SK-N-SH (cell line): ENCODE measurements around the gene TNFRSF1B. TPM values are rescaled to one million over a fixed set of nuclear protein-coding genes. Genes with fewer than 3 reads are reported as not detected.

ENCODE experiments used
- CTCF ChIA-PET: fragments of 300-600, 350-600 bp; formaldehyde crosslinking; extraction: SDS; loops from one replicate; lab custom pipeline; 2021; lab: Yijun Ruan, JAX
- POLR2A ChIA-PET: fragments of 350-600 bp; sonication (Branson Sonifier 250); formaldehyde crosslinking; extraction: SDS; loops from one replicate; lab custom pipeline; 2020; ENCODE audit warnings: antibody characterized with exemption, inconsistent platforms; lab: Yijun Ruan, JAX
- DNase-seq: peaks from one replicate; pipeline ENCODE4 v3.0.0; 2012
- H2AFZ ChIP-seq: fragments of 200-600 bp; sonication (generic); 2 replicates; pipeline ENCODE4 v1.8.1; 2016; ENCODE audit warnings: antibody characterized with exemption, mild to moderate bottlenecking, low read depth
- H3F3A ChIP-seq: fragments of 200-600 bp; sonication (generic); replicated peaks from 2 replicates; pipeline ENCODE3; 2016; ENCODE audit warnings: antibody characterized with exemption, mild to moderate bottlenecking; ENCODE audit not compliant: insufficient read depth
- H3K27ac ChIP-seq, 2 experiments: fragments of 200-500 bp in 1 of 2; fragments of 200-600 bp in 1 of 2; sonication (Bioruptor generic) in 1 of 2; sonication (generic), shearing (Covaris generic) in 1 of 2; 2 replicates each; pipeline versions ENCODE4 v1.5.1 to v1.6.1; 2014 to 2016; ENCODE audit warnings: low read depth in 2 of 2, inconsistent platforms in 1 of 2, low read length in 1 of 2, mild to moderate bottlenecking in 1 of 2, mixed read lengths in 1 of 2
- H3K27me3 ChIP-seq: fragments of 200-600 bp; sonication (generic), shearing (Covaris generic); 2 replicates; pipeline ENCODE4 v1.6.1; 2016; ENCODE audit warnings: mixed run types; ENCODE audit not compliant: insufficient read depth
- H3K36me3 ChIP-seq, 2 experiments: fragments of 200-500 bp in 1 of 2; fragments of 200-600 bp in 1 of 2; sonication (Bioruptor generic) in 1 of 2; sonication (generic) in 1 of 2; replicated peaks in 1 of 2; 2 replicates each; pipeline versions ENCODE3 to v1.5.1; 2014 to 2016; ENCODE audit warnings: low read length in 1 of 2, mild to moderate bottlenecking in 1 of 2; ENCODE audit not compliant: insufficient read depth in 2 of 2, control insufficient read depth in 1 of 2
- H3K4me1 ChIP-seq, 2 experiments: fragments of 200-500 bp in 1 of 2; fragments of 200-600 bp in 1 of 2; sonication (Bioruptor generic) in 1 of 2; sonication (generic), shearing (Covaris generic) in 1 of 2; 2 replicates each; pipeline versions ENCODE4 v1.5.1 to v1.6.1; 2014 to 2016; ENCODE audit warnings: low read depth in 1 of 2, low read length in 1 of 2, mixed run types in 1 of 2; ENCODE audit not compliant: insufficient read depth in 2 of 2, control insufficient read depth in 1 of 2
- H3K4me2 ChIP-seq: fragments of 200-600 bp; sonication (generic), shearing (Covaris generic); 2 replicates; pipeline ENCODE4 v1.6.1; 2017; ENCODE audit warnings: mixed run types
- H3K4me3 ChIP-seq, 2 experiments: fragments of 200-500 bp in 1 of 2; fragments of 200-600 bp in 1 of 2; sonication (Bioruptor generic) in 1 of 2; sonication (generic), shearing (Covaris generic) in 1 of 2; 2 replicates each; pipeline versions ENCODE4 v1.5.1 to v1.8.1; 2014 to 2016; ENCODE audit warnings: low read depth in 2 of 2, inconsistent platforms in 1 of 2, low read length in 1 of 2, mild to moderate bottlenecking in 1 of 2, mixed read lengths in 1 of 2, moderate library complexity in 1 of 2
- H3K79me2 ChIP-seq: fragments of 200-600 bp; sonication (generic); 2 replicates; pipeline ENCODE4 v1.8.1; 2017; ENCODE audit warnings: mild to moderate bottlenecking; ENCODE audit not compliant: insufficient read depth
- H3K9ac ChIP-seq: fragments of 200-600 bp; sonication (generic); 2 replicates; pipeline ENCODE4 v1.6.1; 2017; ENCODE audit warnings: mixed run types
- H3K9me2 ChIP-seq: fragments of 200-600 bp; sonication (generic); 2 replicates; pipeline ENCODE4 v1.6.1; 2017; ENCODE audit warnings: mixed run types
- H3K9me3 ChIP-seq: fragments of 200-600 bp; sonication (generic); 2 replicates; pipeline ENCODE4 v1.6.1; 2017; ENCODE audit warnings: mixed run types, mild to moderate bottlenecking, moderate library complexity
- H4K20me1 ChIP-seq: fragments of 200-600 bp; sonication (generic); 2 replicates; pipeline ENCODE4 v1.6.1; 2017; ENCODE audit warnings: mild to moderate bottlenecking, mixed run types; ENCODE audit not compliant: insufficient read depth
- CHD2 ChIP-seq: fragments of 150-350 bp; IDR thresholded peaks from 2 replicates; pipeline ENCODE4 v1.6.1; 2018; ENCODE audit warnings: low read length; ENCODE audit not compliant: partially characterized antibody
- ELF1 ChIP-seq: IDR thresholded peaks from 2 replicates; pipeline ENCODE4 v1.4.0; 2012
- EP300 ChIP-seq, 2 experiments: IDR thresholded peaks; 2 replicates each; pipeline versions ENCODE4 v1.4.0 to v1.6.1; 2012; ENCODE audit warnings: borderline replicate concordance in 1 of 2, low read depth in 1 of 2, low read length in 1 of 2
- JUND ChIP-seq: IDR thresholded peaks from 2 replicates; pipeline ENCODE4 v1.4.0; 2012
- MEF2A ChIP-seq: IDR thresholded peaks from 2 replicates; pipeline ENCODE4 v1.4.0; 2012; ENCODE audit warnings: low read depth, borderline replicate concordance
- POLR2AphosphoS5 ChIP-seq: IDR thresholded peaks from 2 replicates; pipeline ENCODE4 v1.6.1; 2012; ENCODE audit warnings: low read depth, low read length
- RAD21 ChIP-seq: IDR thresholded peaks from 2 replicates; pipeline ENCODE4 v1.6.1; 2012; ENCODE audit warnings: mild to moderate bottlenecking, low read length
- RFX5 ChIP-seq: IDR thresholded peaks from 2 replicates; pipeline ENCODE4 v1.6.1; 2012; ENCODE audit warnings: mild to moderate bottlenecking, improper control_type of control experiment, low read length
- SMC3 ChIP-seq: IDR thresholded peaks from 2 replicates; pipeline ENCODE4 v1.6.1; 2012; ENCODE audit warnings: low read depth, low read length, improper control_type of control experiment
- TAF1 ChIP-seq: IDR thresholded peaks from 2 replicates; pipeline ENCODE4 v1.6.1; 2012; ENCODE audit warnings: low read depth, mild to moderate bottlenecking, low read length, moderate library complexity, borderline replicate concordance
- TCF12 ChIP-seq: IDR thresholded peaks from 2 replicates; pipeline ENCODE4 v1.4.0; 2012
- TEAD4 ChIP-seq: IDR thresholded peaks from 2 replicates; pipeline ENCODE4 v1.4.0; 2012; ENCODE audit warnings: mild to moderate bottlenecking, borderline replicate concordance; ENCODE audit not compliant: insufficient read depth
- YY1 ChIP-seq: IDR thresholded peaks from 2 replicates; pipeline ENCODE4 v1.4.0; 2012; ENCODE audit warnings: low read depth, mild to moderate bottlenecking
- WGBS: methylation state at CpG from one replicate; pipeline ENCODE4 v1.1.6; 2017; ENCODE audit warnings: low lambda C conversion rate; 5-methylcytosine and 5-hydroxymethylcytosine counted together
- polyA plus RNA-seq, 3 experiments: library from polyadenylated mRNA; depleted of rRNA; stranded (reverse); fragments of >200 nt; gene quantifications; 2 replicates each; pipeline ENCODE4 v1.2.3, GENCODE V29; 2012
- TF ChIP-seq, protein P1 (sequence below): IDR thresholded peaks from 2 replicates; pipeline ENCODE4 v1.6.1; 2012; ENCODE audit warnings: mild to moderate bottlenecking, low read depth, low read length, moderate library complexity
- TF ChIP-seq, protein P2 (sequence below): IDR thresholded peaks from 2 replicates; pipeline ENCODE4 v1.4.0; 2012; ENCODE audit warnings: low read depth
- TF ChIP-seq, protein P3 (sequence below): fragments of 150-350 bp; IDR thresholded peaks from 2 replicates; pipeline ENCODE4 v1.6.1; 2017; ENCODE audit warnings: antibody characterized with exemption, low read length, low read depth, borderline replicate concordance
- TF ChIP-seq, protein P4 (sequence below): fragments of 150-350 bp; IDR thresholded peaks from 2 replicates; pipeline ENCODE4 v1.6.1; 2016; ENCODE audit warnings: mild to moderate bottlenecking, low read depth, low read length

The TNFRSF1B gene
- polyA plus RNA-seq, 1 of the 3 experiments (the other 2 are of a cell fraction) = 0.36 TPM

DNA sequence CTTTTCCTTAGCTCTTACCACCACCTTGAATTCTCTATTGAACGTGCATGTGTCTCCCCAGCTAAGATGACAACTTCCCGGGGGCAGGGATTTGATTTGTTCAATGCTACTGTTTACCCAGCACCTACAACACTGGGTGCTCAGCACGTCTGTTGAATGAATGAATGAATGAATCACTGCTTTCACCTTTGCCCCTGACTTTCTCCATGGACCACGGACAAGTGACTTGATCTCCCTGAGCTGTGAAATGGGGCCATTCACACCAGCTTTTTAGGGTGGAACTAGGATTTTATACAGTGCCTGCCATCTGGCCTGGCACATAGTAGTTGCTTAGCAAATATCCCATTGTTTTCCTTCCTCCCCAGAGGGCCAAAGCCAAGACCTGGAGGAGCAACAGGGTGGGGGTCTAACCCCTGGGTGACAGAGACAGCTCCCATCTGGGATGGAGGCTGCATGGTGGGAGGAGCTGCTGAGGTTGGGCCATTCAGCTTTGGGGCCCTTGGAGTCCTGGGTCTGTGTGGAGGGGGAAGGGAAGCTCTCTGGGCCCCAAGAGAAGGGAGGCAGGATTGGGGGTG, 15.7 kb downstream of the TNFRSF1B start (continued):
- TF ChIP-seq, protein P1, sequence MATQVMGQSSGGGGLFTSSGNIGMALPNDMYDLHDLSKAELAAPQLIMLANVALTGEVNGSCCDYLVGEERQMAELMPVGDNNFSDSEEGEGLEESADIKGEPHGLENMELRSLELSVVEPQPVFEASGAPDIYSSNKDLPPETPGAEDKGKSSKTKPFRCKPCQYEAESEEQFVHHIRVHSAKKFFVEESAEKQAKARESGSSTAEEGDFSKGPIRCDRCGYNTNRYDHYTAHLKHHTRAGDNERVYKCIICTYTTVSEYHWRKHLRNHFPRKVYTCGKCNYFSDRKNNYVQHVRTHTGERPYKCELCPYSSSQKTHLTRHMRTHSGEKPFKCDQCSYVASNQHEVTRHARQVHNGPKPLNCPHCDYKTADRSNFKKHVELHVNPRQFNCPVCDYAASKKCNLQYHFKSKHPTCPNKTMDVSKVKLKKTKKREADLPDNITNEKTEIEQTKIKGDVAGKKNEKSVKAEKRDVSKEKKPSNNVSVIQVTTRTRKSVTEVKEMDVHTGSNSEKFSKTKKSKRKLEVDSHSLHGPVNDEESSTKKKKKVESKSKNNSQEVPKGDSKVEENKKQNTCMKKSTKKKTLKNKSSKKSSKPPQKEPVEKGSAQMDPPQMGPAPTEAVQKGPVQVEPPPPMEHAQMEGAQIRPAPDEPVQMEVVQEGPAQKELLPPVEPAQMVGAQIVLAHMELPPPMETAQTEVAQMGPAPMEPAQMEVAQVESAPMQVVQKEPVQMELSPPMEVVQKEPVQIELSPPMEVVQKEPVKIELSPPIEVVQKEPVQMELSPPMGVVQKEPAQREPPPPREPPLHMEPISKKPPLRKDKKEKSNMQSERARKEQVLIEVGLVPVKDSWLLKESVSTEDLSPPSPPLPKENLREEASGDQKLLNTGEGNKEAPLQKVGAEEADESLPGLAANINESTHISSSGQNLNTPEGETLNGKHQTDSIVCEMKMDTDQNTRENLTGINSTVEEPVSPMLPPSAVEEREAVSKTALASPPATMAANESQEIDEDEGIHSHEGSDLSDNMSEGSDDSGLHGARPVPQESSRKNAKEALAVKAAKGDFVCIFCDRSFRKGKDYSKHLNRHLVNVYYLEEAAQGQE = no peak

DNA sequence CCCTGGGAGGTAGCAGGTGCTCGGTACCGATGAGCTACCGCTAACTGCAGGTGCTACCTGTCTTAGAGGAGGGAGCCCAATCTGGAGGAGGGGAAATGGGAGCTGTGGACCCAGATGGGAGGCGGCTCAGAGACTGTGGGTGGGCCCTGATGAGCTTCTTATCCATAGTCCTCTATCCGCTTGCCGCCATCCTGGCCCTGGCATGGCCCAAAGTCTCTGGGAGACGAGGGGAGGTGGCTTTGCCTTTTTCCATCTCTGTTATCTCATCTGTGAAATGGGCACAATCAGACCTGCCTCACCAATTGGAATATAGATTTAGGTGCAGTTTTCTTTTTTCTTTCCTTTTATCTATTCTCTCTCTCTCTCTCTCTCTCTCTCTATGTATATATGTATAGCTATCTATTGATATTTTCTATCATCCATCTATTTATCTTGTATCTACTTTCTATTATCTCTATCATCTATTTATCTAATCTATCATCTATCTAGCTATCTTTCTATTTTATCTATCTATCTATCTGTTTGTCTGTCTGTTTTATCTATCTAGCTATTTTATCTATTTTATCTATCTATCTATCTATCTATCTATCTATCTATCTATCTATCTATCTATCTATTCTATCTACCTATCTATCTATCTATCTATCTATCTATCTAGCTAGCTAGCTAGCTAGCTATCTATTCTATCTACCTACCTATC, 16.5 kb downstream of the TNFRSF1B start:
- Histone ChIP-seq H3K9me2 (no peaks in the 10 kb centered on the region), H3K9ac (no peak overlapping the region), H3K27me3 (no peaks in the 10 kb centered on the region), H3K4me3 (no peak overlapping the region), H3K4me2 (no peak overlapping the region), H3K36me3 (no peaks in the 10 kb centered on the region), H2AFZ (no peak overlapping the region), H3K4me1 (peaks cover 12 to 30% of the 10 kb centered on the region in 2 experiments), H3F3A (peaks cover 4% of the 10 kb centered on the region), H3K9me3 (no peaks in the 10 kb centered on the region), H3K27ac (no peak overlapping the region), H4K20me1 (no peaks in the 10 kb centered on the region), H3K79me2 (no peaks in the 10 kb centered on the region)
- TF ChIP-seq TAF1 (no peak), SMC3 (no peak), MEF2A (no peak), TEAD4 (no peak)
- POLR2A ChIA-PET = no interaction called here
- WGBS = 96% methylated on average over 7 of the region's 7 CpGs
- DNase-seq = no peak
- CTCF ChIA-PET = interaction anchor here (0.9 to 6.2 kb wide), 5 partner anchors 18 to 437 kb away, joined by 3 to 79 read pairs (median 5); no protein-coding TSS in a partner anchor

DNA sequence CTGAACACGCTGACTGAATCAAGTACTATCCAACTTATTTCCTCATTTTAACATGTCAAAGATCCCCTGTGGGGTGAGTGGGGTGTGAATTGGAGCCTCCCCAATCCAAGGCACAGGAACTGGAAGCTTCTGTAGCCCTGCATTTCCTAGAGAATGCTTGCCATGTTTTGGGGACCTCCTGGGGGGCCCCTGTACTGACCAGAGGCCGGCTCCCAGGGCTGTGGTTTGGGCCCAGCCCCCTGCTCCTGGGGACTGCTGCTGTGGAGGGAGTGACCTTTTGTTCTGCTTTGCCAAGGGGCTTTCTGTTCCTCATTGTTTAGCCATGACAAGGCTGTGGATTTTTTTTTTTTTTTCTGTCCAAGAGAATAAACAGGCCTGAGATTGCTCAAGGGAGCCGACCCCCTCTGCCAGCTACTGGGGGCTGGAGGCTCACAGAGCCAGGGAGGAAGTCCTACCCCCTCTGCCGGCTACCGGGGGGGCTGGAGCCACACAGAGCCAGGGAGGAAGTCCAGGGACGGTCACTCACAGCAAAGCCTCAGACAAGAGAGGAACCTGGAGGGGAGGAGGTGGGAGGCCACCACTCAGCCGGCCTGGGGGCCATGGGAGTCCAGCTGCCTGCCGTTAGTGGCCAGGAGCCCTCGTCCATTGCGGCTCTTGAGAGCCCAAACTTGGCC, 17.4 kb downstream of the TNFRSF1B start:
- H3K36me3 ChIP-seq = no peaks in the 10 kb centered on the region
- no peaks in the 10 kb centered on the region for H3K9me3 ChIP-seq
- no peaks in the 10 kb centered on the region for H4K20me1 ChIP-seq
- ChIA-PET CTCF (interaction anchor here (1.1 to 6.2 kb wide), 6 partner anchors 9 to 346 kb away, joined by 3 to 79 read pairs (median 4); partner anchors contain the start of gene TNFRSF1B), POLR2A (interaction anchor here (0.8 kb wide), 1 partner anchor 14 kb away, joined by 3 read pairs; no protein-coding TSS in a partner anchor)
- peaks cover 10 to 32% of the 10 kb centered on the region in 2 experiments; a peak in 3 of 4 replicates for H3K4me1 ChIP-seq
- WGBS = 21% methylated on average over 7 of the region's 10 CpGs
- H3K4me2 ChIP-seq = peak overlapping the region; percentile 20
- H3K79me2 ChIP-seq = no peaks in the 10 kb centered on the region
- H3K9me2 ChIP-seq = no peaks in the 10 kb centered on the region
- peak; percentile 93 for DNase-seq
- H3K27me3 ChIP-seq = no peaks in the 10 kb centered on the region
- peak overlapping the region; percentile 17 to 81; a peak in 3 of 4 replicates for H3K27ac ChIP-seq
- peak overlapping the region; percentile 91 for H2AFZ ChIP-seq
- H3F3A ChIP-seq = peaks cover 4% of the 10 kb centered on the region
- H3K4me3 ChIP-seq = no peak overlapping the region
- H3K9ac ChIP-seq = peak overlapping the region; percentile 38
- TF ChIP-seq POLR2AphosphoS5 = no peak
- TF ChIP-seq ELF1 = peak; percentile 59; the same call in 1 of the 2 replicates
- TF ChIP-seq, protein P2, sequence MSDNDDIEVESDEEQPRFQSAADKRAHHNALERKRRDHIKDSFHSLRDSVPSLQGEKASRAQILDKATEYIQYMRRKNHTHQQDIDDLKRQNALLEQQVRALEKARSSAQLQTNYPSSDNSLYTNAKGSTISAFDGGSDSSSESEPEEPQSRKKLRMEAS = no peak
- peak; percentile 63 for TF ChIP-seq CHD2
- TF ChIP-seq, protein P3, sequence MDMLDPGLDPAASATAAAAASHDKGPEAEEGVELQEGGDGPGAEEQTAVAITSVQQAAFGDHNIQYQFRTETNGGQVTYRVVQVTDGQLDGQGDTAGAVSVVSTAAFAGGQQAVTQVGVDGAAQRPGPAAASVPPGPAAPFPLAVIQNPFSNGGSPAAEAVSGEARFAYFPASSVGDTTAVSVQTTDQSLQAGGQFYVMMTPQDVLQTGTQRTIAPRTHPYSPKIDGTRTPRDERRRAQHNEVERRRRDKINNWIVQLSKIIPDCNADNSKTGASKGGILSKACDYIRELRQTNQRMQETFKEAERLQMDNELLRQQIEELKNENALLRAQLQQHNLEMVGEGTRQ = no peak
- no peak for TF ChIP-seq YY1
- TF ChIP-seq, protein P4, sequence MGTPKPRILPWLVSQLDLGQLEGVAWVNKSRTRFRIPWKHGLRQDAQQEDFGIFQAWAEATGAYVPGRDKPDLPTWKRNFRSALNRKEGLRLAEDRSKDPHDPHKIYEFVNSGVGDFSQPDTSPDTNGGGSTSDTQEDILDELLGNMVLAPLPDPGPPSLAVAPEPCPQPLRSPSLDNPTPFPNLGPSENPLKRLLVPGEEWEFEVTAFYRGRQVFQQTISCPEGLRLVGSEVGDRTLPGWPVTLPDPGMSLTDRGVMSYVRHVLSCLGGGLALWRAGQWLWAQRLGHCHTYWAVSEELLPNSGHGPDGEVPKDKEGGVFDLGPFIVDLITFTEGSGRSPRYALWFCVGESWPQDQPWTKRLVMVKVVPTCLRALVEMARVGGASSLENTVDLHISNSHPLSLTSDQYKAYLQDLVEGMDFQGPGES = no peak
- peak; percentile 24; the same call in 1 of the 2 replicates for TF ChIP-seq SMC3
- peak; percentile 58 for TF ChIP-seq TCF12
- TF ChIP-seq RFX5 = no peak
- TF ChIP-seq RAD21 = peak; percentile 32
- no peak for TF ChIP-seq TAF1
- no peak; a peak in 1 of 4 replicates for TF ChIP-seq EP300 (IDR thresholded peaks at IDR 0.05; ENCODE audit: borderline replicate concordance in 1 of 2, low read depth in 1 of 2, low read length in 1 of 2)
- TF ChIP-seq TEAD4 = no peak
- no peak for TF ChIP-seq JUND
